Kidney (tissue), 14 donors: Measurements from ENCODE around the gene OR1F1. TPM values are rescaled to one million over a fixed set of nuclear protein-coding genes. Genes with fewer than 3 reads are reported as not detected.
"Not testable (repeated sequence)": the region's sequence is repeated elsewhere in the genome, so short reads cannot be mapped to it uniquely, and the experiment has no call there.

Experiments used
- DNase-seq, 5 donors: peaks; one replicate each; pipeline ENCODE4 v3.0.0-alpha.2; 2013 to 2020
- FAIRE-seq: peaks from 2 replicates; lab custom pipeline; 2012; peaks lifted over from hg19 to GRCh38; lab: Jason Lieb, UNC
- H3K27ac ChIP-seq, 2 donors: one replicate each; pipeline ENCODE4 v1.7.0; 2013; ENCODE audit warnings: low read depth in 2 of 2, low read length in 2 of 2, inconsistent platforms in 1 of 2
- H3K27me3 ChIP-seq: one replicate; pipeline ENCODE4 v1.7.1; 2013; ENCODE audit warnings: low read length, inconsistent platforms; ENCODE audit not compliant: control insufficient read depth, insufficient read depth
- H3K36me3 ChIP-seq, 3 donors: one replicate each; pipeline versions ENCODE4 v1.7.0 to v1.7.1; 2013; ENCODE audit warnings: low read length in 3 of 3, control low read depth in 1 of 3, inconsistent platforms in 1 of 3; ENCODE audit not compliant: insufficient read depth in 3 of 3, control insufficient read depth in 2 of 3
- H3K4me1 ChIP-seq, 3 donors: one replicate each; pipeline versions ENCODE4 v1.7.0 to v1.7.1; 2013; ENCODE audit warnings: low read length in 3 of 3, inconsistent platforms in 1 of 3, low read depth in 1 of 3; ENCODE audit not compliant: control insufficient read depth in 2 of 3, insufficient read depth in 2 of 3
- H3K4me3 ChIP-seq, 3 donors: one replicate each; pipeline versions ENCODE4 v1.7.0 to v1.8.1; 2013; ENCODE audit warnings: low read length in 3 of 3, control low read depth in 1 of 3, inconsistent platforms in 1 of 3
- H3K9ac ChIP-seq, 3 donors: one replicate each; pipeline versions ENCODE4 v1.7.0 to v1.7.1; 2013; ENCODE audit warnings: low read length in 3 of 3, control low read depth in 1 of 3, inconsistent platforms in 1 of 3
- H3K9me3 ChIP-seq, 3 donors: one replicate each; pipeline versions ENCODE4 v1.7.0 to v1.7.1; 2013; ENCODE audit warnings: low read length in 3 of 3, control low read depth in 1 of 3, inconsistent platforms in 1 of 3; ENCODE audit not compliant: control insufficient read depth in 2 of 3, insufficient read depth in 1 of 3
- intact Hi-C: fragments of 100-400 bp; cut with DNase I; formaldehyde crosslinking; loops from one replicate; pipeline ENCODE4 v1.11.1; 2022
- polyA plus RNA-seq: library from polyadenylated mRNA; stranded (reverse); fragments of 350-450 nt; fragmentation: Illumina TruSeq; extraction: RNeasy Lipid Tissue Mini Kit (QIAGEN cat#74804); gene quantifications from one replicate; pipeline ENCODE4 v1.2.3, GENCODE V29; 2014; ENCODE audit warnings: low read depth, low replicate concordance; ENCODE audit not compliant: insufficient read depth
- total RNA-seq: library from RNA; stranded (reverse); fragmentation: NEBNext Ultra II Directional; extraction: Animal tissue kit (Norgen Biotek cat#: 25700); gene quantifications from one replicate; pipeline ENCODE4 v1.2.1, GENCODE V29; 2021
- TF ChIP-seq, protein P1 (sequence below): IDR thresholded peaks from 3 replicates; pipeline ENCODE4 v1.5.1; 2012; ENCODE audit warnings: mild to moderate bottlenecking, moderate library complexity, borderline replicate concordance; ENCODE audit not compliant: insufficient read depth; ENCODE audit errors: extremely low read depth
- donor health status: control.
- donor health status: control.
- donor health status: control.
- donor health status: control.
- donor health status: control.
- donor health status: DM: yes; HTN: yes; CAD: no.
- donor health status: Normal renal cell carcinoma (clear cell type).

Gene OR1F1
- total and polyA plus RNA-seq, 2 donors from 2014 or later = not detected

- Histone ChIP-seq H3K4me1 (no peaks in the 10 kb centered on the region), H3K36me3 (no peaks in the 10 kb centered on the region), H3K9ac (no peak overlapping the region), H3K4me3 (no peak overlapping the region), H3K27ac (no peak overlapping the region), H3K9me3 (peaks cover 0 to 6% (median 0%) of the 10 kb centered on the region in 3 donors), H3K27me3 (peaks cover 29% of the 10 kb centered on the region)
- TF ChIP-seq, protein P1, sequence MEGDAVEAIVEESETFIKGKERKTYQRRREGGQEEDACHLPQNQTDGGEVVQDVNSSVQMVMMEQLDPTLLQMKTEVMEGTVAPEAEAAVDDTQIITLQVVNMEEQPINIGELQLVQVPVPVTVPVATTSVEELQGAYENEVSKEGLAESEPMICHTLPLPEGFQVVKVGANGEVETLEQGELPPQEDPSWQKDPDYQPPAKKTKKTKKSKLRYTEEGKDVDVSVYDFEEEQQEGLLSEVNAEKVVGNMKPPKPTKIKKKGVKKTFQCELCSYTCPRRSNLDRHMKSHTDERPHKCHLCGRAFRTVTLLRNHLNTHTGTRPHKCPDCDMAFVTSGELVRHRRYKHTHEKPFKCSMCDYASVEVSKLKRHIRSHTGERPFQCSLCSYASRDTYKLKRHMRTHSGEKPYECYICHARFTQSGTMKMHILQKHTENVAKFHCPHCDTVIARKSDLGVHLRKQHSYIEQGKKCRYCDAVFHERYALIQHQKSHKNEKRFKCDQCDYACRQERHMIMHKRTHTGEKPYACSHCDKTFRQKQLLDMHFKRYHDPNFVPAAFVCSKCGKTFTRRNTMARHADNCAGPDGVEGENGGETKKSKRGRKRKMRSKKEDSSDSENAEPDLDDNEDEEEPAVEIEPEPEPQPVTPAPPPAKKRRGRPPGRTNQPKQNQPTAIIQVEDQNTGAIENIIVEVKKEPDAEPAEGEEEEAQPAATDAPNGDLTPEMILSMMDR = no peak
- FAIRE-seq (no peak), DNase-seq (no peak)
- intact Hi-C loops = no loop called here
Measured at GRCh38 chr16:3195975-3196374, 8.0 kb downstream of the OR1F1 start.

GRCh38 chr16:3197694-3198333 lies 9.8 kb downstream of the OR1F1 start:
- DNase-seq, H3K27ac ChIP-seq, H3K36me3 ChIP-seq, FAIRE-seq, intact Hi-C loops, H3K4me3 ChIP-seq, H3K9ac ChIP-seq, H3K4me1 ChIP-seq: not testable (repeated sequence)
- Histone ChIP-seq H3K27me3 (peaks cover 18% of the 10 kb centered on the region), H3K9me3 (peaks cover 0 to 11% (median 0%) of the 10 kb centered on the region in 3 donors)

DNA sequence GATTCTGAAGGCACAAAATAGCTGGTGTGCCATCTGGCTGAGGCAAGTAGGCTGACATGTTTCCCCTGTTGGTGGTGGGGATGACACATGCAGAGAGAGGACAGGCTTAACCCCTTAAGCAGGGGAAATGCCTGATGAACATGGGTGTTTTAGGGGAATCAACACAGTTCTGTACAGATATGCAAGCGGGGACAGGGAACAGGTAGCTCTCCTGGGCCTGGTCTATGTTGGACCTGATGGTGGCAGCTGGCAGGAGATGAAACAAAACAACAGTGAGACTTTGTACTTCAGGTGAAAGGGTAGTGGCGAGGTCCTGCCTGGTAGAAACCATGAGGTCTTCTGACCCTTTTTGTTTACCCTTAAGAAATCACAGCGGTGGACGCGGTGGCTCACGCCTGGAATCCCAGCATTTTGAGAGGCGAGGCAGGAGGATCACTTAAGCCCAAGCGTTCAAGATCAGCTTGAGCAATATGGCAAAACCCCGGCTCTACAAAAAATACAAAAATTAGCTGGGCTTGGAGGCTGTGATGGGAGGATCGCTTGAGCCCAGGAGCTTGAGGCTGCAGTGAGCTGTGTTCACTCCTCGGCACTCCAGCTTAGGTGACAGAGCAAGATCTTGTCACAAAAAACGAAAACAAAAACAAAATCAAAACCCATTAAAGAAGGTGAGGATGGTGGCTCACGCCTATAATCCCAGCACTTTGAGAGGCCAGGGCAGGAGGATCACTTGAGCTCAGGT lies 10.5 kb downstream of the OR1F1 start:
- H3K27me3 ChIP-seq = peaks cover 13% of the 10 kb centered on the region
- no peak for FAIRE-seq

More for the DNA sequence above, 10.5 kb downstream of the OR1F1 start:
- TF ChIP-seq, protein P1 = no peak
- H3K9ac ChIP-seq = no peak overlapping the region
- H3K27ac ChIP-seq = no peak overlapping the region
- no peaks in the 10 kb centered on the region for H3K36me3 ChIP-seq
- intact Hi-C loops = no loop called here
- no peaks in the 10 kb centered on the region for H3K4me1 ChIP-seq
- DNase-seq = no peak
- no peak overlapping the region for H3K4me3 ChIP-seq
- H3K9me3 ChIP-seq = peaks cover 0 to 11% (median 0%) of the 10 kb centered on the region in 3 donors
